HL-60 (cell line): Measurements from ENCODE around the gene TMEM154.

ENCODE experiments used
- DNase-seq, 2 experiments: peaks; one replicate each; pipeline ENCODE4 v3.0.0-alpha.2; 2010 to 2020; ENCODE audit warnings: low read depth in 1 of 2, low spot score in 1 of 2
- H3K27ac ChIP-seq: fragments of 250-450 bp; sonication (Bioruptor Pico); replicated peaks from 2 replicates; pipeline ENCODE4 v1.5.1; 2020; ENCODE audit warnings: mild to moderate bottlenecking, moderate library complexity
- H3K27me3 ChIP-seq: fragments of 250-450 bp; sonication (Bioruptor Pico); 2 replicates; pipeline ENCODE4 v1.5.1; 2021; ENCODE audit warnings: mild to moderate bottlenecking, moderate library complexity; ENCODE audit not compliant: insufficient read depth, poor library complexity, severe bottlenecking
- H3K4me3 ChIP-seq: replicated peaks from 2 replicates; pipeline ENCODE4 v1.5.1; 2011; ENCODE audit warnings: mild to moderate bottlenecking, control low read depth, low read length; ENCODE audit not compliant: insufficient read depth
- GABPA ChIP-seq: IDR thresholded peaks from 2 replicates; pipeline ENCODE4 v1.6.1; 2012; ENCODE audit warnings: low read depth
- POLR2AphosphoS5 ChIP-seq: IDR thresholded peaks from 2 replicates; pipeline ENCODE4 v1.6.1; 2012; ENCODE audit warnings: low read depth
- SPI1 ChIP-seq: IDR thresholded peaks from 2 replicates; pipeline ENCODE4 v1.6.1; 2012; ENCODE audit warnings: low read depth, mild to moderate bottlenecking, borderline replicate concordance
- TF ChIP-seq, protein P1 (sequence below): IDR thresholded peaks from one replicate; pipeline ENCODE4 v1.5.1; 2011; ENCODE audit warnings: low read length, control low read depth, inconsistent platforms; ENCODE audit not compliant: insufficient read depth
- TF ChIP-seq, protein P2 (sequence below): IDR thresholded peaks from 2 replicates; pipeline ENCODE4 v1.6.1; 2012; ENCODE audit warnings: low read depth; ENCODE audit not compliant: insufficient replicate concordance

Gene TMEM154

DNA sequence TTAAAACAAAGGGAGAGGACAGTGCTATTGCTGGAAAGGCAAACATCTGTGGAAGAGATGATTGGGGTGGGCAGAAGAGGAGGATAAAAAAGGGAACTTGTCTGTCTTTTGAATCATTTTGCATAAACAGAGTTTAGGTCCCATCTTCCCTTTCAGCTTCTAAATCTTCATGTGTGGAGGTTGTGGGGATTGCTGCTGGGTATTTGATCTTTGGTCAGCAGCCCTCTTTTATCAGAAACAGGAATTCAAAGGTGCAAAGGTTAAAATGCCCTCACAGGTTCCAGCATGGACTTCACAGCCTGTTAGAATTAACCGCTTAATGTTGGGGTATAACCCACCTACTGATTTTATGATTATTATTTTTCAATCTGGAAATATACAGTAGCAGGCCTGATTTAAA, 39.5 kb upstream of the TMEM154 start:
- Histone ChIP-seq H3K27ac (no peak overlapping the region), H3K27me3 (no peaks in the 10 kb centered on the region), H3K4me3 (no peak overlapping the region)
- no peak for DNase-seq
- TF ChIP-seq SPI1 (no peak), POLR2AphosphoS5 (no peak)
- TF ChIP-seq, protein P1, sequence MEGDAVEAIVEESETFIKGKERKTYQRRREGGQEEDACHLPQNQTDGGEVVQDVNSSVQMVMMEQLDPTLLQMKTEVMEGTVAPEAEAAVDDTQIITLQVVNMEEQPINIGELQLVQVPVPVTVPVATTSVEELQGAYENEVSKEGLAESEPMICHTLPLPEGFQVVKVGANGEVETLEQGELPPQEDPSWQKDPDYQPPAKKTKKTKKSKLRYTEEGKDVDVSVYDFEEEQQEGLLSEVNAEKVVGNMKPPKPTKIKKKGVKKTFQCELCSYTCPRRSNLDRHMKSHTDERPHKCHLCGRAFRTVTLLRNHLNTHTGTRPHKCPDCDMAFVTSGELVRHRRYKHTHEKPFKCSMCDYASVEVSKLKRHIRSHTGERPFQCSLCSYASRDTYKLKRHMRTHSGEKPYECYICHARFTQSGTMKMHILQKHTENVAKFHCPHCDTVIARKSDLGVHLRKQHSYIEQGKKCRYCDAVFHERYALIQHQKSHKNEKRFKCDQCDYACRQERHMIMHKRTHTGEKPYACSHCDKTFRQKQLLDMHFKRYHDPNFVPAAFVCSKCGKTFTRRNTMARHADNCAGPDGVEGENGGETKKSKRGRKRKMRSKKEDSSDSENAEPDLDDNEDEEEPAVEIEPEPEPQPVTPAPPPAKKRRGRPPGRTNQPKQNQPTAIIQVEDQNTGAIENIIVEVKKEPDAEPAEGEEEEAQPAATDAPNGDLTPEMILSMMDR = no peak

DNA sequence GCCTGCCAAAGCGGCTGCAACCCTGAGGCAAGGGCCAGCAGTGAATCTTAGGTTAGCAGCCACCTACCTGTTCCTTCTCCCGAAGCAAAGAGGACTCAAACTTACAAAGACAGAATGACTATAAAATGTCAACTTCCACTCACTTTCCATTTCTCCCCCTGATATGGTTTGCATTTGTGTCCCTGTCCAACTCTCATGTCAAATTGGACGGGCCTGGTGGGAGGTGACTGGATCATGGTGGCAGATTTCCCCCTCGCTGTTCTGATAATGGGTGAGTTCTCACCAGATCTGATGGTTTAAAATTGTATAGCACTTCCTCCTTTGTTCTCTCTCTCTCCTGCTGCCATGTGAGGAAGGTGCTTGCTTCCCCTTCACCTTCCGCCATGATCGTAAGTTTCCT, 35.3 kb upstream of the TMEM154 start:
- no peak overlapping the region for H3K27ac ChIP-seq
- H3K4me3 ChIP-seq = no peak overlapping the region
- H3K27me3 ChIP-seq = no peaks in the 10 kb centered on the region
- no peak for DNase-seq
- TF ChIP-seq SPI1 (peak; percentile 33; the same call in 1 of the 2 replicates), POLR2AphosphoS5 (no peak), GABPA (no peak)
- TF ChIP-seq, protein P1 = no peak
- TF ChIP-seq, protein P2, sequence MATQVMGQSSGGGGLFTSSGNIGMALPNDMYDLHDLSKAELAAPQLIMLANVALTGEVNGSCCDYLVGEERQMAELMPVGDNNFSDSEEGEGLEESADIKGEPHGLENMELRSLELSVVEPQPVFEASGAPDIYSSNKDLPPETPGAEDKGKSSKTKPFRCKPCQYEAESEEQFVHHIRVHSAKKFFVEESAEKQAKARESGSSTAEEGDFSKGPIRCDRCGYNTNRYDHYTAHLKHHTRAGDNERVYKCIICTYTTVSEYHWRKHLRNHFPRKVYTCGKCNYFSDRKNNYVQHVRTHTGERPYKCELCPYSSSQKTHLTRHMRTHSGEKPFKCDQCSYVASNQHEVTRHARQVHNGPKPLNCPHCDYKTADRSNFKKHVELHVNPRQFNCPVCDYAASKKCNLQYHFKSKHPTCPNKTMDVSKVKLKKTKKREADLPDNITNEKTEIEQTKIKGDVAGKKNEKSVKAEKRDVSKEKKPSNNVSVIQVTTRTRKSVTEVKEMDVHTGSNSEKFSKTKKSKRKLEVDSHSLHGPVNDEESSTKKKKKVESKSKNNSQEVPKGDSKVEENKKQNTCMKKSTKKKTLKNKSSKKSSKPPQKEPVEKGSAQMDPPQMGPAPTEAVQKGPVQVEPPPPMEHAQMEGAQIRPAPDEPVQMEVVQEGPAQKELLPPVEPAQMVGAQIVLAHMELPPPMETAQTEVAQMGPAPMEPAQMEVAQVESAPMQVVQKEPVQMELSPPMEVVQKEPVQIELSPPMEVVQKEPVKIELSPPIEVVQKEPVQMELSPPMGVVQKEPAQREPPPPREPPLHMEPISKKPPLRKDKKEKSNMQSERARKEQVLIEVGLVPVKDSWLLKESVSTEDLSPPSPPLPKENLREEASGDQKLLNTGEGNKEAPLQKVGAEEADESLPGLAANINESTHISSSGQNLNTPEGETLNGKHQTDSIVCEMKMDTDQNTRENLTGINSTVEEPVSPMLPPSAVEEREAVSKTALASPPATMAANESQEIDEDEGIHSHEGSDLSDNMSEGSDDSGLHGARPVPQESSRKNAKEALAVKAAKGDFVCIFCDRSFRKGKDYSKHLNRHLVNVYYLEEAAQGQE = no peak

DNA sequence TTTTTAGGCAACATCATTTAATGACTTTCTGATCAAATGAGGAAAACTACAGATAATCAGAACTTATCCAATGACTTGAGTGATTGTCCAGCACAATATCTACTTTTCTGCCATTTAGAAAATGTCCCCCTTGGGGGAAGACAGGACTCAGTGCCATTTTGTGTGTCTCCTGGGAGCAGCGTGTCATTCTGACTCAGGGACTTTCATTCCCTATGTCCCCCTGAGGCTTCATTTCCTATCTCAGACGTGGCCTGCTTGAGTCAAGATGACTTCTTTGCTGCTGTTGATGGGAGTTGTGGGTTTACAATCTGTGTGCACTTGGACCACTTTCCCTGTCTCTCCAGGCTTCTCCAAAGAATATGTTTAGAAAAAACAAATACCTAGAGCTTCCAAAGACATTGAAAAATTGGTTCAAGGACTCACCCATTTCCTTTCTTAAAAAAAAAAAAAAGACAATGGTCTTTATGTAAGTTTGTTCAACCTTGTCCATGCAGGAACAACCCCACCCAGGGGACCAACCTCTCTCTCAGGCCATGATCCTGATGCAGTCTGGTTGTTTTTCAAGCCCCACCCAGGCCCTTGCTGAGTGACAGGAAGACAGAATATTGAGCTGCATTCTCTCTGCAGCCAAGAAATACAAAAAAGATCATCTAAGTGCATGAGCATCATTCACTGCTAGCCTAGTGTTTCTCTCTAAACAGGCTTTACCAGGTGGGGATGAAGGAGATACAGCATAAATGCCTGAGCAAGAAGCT, 34.3 kb upstream of the TMEM154 start:
- no peak overlapping the region for H3K27ac ChIP-seq
- no peak overlapping the region for H3K4me3 ChIP-seq
- TF ChIP-seq POLR2AphosphoS5 = no peak
- TF ChIP-seq, protein P2 = no peak
- no peak for TF ChIP-seq GABPA
- TF ChIP-seq SPI1 = no peak
- TF ChIP-seq, protein P1 = no peak
- DNase-seq = no peak
- no peaks in the 10 kb centered on the region for H3K27me3 ChIP-seq
